OCI-LY1 (cell line): ENCODE results near the gene LBX2.

Source experiments
- EZH2 ChIP-seq: fragments of 200-600 bp; sonication (generic), shearing (Covaris generic); IDR thresholded peaks from 2 replicates; pipeline ENCODE4 v1.8.0; 2017; ENCODE audit warnings: borderline replicate concordance, mixed run types, mild to moderate bottlenecking, antibody characterized with exemption, low read length, moderate library complexity, mixed read lengths
- TF ChIP-seq, protein P1 (sequence below): fragments of 200-600 bp; sonication (generic), shearing (Covaris generic); IDR thresholded peaks from 2 replicates; pipeline ENCODE4 v1.5.1; 2017; ENCODE audit warnings: mild to moderate bottlenecking, antibody characterized with exemption, low read length, moderate library complexity, mixed read lengths

DNA sequence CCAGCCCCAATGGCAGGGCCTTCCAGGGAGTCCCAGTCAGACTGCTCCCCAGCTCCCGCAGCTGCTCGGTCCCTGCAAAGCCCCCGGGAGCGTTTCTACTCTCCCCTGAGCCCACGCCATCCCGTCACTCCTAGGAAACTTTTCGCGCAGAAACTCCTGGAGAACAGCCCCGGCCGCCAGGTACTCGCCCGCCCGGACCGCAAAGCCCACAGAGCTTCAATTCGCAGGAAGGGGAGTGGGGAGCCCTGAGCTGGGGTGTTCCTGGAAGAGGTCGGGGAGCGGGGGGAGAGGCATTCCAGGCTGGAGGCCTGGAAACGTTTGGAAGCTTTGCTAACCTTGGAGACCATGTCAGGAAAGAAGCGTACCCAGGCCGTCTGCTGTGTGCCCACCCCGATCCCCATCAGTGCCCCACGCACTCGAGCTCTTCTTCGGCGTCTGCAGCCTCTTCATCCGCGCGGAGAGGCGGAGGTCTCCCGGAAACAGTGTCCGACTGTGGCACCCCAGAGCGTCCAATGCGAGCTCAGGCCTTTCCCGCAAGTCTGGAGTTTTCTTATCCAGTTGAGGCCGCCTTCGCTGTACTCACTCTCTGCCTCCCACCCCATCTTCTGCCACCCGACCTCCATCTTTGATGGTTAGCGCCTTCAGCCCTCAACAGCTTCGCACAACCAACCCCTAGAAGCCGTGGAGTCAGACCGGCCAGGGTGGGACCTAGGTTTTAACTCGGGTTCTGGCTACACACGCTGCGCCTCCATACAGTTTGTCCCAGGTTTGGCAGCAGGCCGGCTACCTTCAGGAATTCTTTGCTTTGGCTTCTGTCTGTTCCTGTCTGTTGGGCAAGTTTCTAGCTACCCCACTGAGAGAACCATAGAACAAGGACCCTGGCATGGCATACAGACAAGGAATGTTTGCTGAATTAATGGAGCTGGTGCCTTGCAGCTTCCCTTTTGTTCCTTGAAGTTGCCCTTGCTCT is 4.4 kb upstream of the LBX2 start:
- TF ChIP-seq, protein P1, sequence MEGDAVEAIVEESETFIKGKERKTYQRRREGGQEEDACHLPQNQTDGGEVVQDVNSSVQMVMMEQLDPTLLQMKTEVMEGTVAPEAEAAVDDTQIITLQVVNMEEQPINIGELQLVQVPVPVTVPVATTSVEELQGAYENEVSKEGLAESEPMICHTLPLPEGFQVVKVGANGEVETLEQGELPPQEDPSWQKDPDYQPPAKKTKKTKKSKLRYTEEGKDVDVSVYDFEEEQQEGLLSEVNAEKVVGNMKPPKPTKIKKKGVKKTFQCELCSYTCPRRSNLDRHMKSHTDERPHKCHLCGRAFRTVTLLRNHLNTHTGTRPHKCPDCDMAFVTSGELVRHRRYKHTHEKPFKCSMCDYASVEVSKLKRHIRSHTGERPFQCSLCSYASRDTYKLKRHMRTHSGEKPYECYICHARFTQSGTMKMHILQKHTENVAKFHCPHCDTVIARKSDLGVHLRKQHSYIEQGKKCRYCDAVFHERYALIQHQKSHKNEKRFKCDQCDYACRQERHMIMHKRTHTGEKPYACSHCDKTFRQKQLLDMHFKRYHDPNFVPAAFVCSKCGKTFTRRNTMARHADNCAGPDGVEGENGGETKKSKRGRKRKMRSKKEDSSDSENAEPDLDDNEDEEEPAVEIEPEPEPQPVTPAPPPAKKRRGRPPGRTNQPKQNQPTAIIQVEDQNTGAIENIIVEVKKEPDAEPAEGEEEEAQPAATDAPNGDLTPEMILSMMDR: no peak
- no peak for TF ChIP-seq EZH2
